A204.1 (cell line): ENCODE measurements around the gene EREG.

Experiments
- FAIRE-seq: peaks from 2 replicates; lab custom pipeline; 2012; peaks lifted over from hg19 to GRCh38; lab: Jason Lieb, UNC

EREG gene

DNA sequence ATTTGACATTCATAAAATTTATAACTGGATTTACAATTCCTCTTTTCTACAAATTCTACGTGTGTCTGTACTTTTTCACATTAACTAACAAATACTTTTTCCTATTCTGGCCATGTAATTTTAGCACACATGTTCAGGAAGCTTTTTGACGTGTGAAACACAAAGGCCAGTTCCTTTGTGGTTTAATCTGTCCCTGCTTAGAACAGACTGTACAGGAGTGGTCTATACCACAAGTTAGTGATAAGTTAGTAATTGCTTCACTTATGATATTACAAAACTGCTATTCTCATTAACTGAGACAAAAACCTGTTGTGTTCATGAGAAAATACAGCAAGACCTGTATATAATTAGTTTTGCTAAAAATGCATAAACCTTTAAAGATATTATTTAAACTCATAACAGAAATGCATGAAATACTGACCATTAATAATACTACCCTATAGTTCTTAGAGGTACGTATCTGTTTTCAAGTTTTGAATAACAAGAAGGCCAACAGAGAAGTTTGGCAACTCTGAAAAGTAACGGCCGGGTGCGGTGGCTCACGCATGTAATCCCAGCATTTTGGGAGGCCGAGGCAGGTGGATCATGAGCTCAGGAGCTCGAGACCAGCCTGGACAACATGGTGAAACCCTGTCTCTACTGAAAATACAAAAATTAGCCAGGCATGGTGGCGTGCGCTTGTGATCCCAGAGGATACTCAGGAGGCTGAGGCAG, 66.3 kb downstream of the EREG start:
- FAIRE-seq, result no peak

DNA sequence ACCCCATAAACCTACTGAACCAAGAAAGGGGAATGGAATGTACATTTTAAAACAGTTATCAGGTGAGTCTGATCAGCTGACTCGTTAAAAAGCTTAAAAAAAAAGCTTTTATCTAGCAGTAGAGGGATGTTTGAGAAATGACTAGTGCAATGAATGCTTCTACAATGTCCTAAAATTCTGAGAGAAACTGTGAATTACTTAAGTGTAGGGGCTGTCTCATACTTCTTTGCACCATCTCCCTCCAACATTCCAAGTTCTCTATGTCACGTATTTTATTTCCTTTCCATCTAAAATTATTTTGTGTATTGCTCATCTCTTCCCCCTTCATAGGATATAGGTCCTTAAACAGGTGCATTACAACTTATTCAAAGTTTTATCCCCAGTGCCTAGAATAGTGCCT, 68.1 kb downstream of the EREG start:
- no peak for FAIRE-seq

DNA sequence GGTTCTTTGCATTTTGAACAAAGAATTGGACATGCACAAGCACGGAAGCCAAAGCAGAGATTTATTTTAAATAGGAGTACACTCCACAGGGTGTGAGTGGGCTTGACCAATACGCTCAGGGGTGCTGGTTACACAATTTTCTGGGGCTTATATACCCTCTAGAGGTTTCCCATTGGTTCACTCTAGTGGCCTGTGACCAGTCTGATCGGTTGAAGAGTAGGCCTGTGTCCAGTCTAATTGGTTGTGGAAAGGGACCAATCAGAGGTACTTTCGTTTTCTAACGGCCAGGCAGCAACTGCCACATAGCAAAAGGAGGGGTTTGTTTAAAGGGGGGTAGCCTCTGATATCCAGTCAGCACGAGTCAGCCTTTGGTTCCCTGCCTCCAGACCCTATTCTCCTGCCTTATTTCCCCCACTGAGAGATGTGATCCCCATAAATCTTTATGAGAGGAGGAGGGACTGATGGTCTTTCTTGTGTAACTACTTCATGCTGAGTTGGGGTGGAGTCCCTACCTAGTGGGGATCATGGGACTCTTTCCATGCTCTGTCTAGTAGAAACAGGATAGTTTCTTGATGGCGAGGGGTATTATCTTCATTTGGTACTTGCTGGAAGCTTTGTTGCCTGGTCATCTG, 68.7 kb downstream of the EREG start:
- no peak for FAIRE-seq

- no peak for FAIRE-seq
Observed at GRCh38 chr4:74435296-74435695, 70.4 kb downstream of the EREG start.

DNA sequence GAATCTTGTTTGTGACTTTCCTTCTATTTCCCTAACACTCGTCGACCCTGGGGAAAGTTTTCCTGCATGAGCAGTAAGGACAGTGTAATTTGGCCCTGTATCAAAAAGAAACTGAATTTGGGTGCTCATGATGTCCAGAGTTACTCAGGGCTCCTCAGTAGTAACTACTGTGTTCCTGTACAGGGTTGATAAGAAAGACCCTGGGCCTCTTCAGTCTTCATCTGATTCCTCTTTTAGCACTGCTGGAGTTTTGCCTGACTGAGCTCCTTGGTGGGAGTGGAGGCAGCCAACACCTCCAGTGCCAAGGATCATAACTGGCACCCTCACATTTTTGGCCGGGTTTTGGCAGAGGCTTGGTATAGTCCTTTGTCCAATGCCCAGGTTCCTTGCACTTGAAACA, 72.9 kb downstream of the EREG start:
- FAIRE-seq, result no peak
